ENCODE data around the gene SLC22A17.

- TF ChIP-seq REST (IDR thresholded peaks at IDR 0.05; ENCODE audit: borderline replicate concordance) (no peak), CTCF (IDR thresholded peaks at IDR 0.05; ENCODE audit: poor library complexity, severe bottlenecking) (peak; percentile 50), TAF1 (IDR thresholded peaks at IDR 0.05; ENCODE audit: low read depth) (no peak), EP300 (conservative IDR thresholded peaks at IDR 0.05; ENCODE audit: poor library complexity, severe bottlenecking) (no peak), RAD21 (conservative IDR thresholded peaks at IDR 0.05) (no peak), EZH2 (IDR thresholded peaks at IDR 0.05; ENCODE audit: borderline replicate concordance, insufficient read depth, low read length, poor library complexity, severe bottlenecking) (no peak)
Observed at GRCh38 chr14:23351681-23352505, 794 bp downstream of the SLC22A17 start.
